PC-9 (cell line): ENCODE measurements around the gene UNC5B. TPM values are rescaled to one million over a fixed set of nuclear protein-coding genes. Genes with fewer than 3 reads are reported as not detected.
A peak's percentile ranks its signal among the peaks of the same experiment; 100 is the strongest.

ENCODE experiments used
- BruUV-seq: library from RNA; stranded (reverse); fragments of 400-500 nt; replicated peaks from 2 replicates; lab custom pipeline; 2021; lab: Mats Ljungman, UMichigan
- CTCF ChIA-PET: fragments of 300-600 bp; sonication (Branson Sonifier 250); formaldehyde crosslinking; loops from one replicate; lab custom pipeline; 2022; ENCODE audit warnings: antibody characterized with exemption; lab: Charles Lee
- POLR2A ChIA-PET: fragments of 300-600 bp; sonication (Branson Sonifier 250); formaldehyde crosslinking; loops from one replicate; lab custom pipeline; 2022; ENCODE audit warnings: antibody characterized with exemption; ENCODE audit not compliant: unreplicated experiment; lab: Charles Lee
- DNase-seq, 2 experiments: peaks; one replicate each; pipeline versions ENCODE4 v3.0.0 to v3.0.0-alpha.2; 2015 to 2022; ENCODE audit warnings: mixed read lengths in 1 of 2
- H2AFZ ChIP-seq: fragments of 200-600 bp; sonication (generic); 2 replicates; pipeline ENCODE4 v1.8.1; 2017; ENCODE audit warnings: antibody characterized with exemption
- H3F3A ChIP-seq: fragments of 200-600 bp; sonication (generic); 2 replicates; pipeline ENCODE4 v1.8.1; 2017; ENCODE audit warnings: antibody characterized with exemption, mild to moderate bottlenecking, low read depth; ENCODE audit not compliant: insufficient read depth
- H3K27ac ChIP-seq: fragments of 200-600 bp; sonication (generic); 2 replicates; pipeline ENCODE4 v1.6.1; 2016; ENCODE audit warnings: mixed run types
- H3K27me3 ChIP-seq: fragments of 200-600 bp; sonication (generic); 2 replicates; pipeline ENCODE4 v1.6.1; 2016; ENCODE audit warnings: low read depth, mixed run types; ENCODE audit not compliant: insufficient read depth
- H3K36me3 ChIP-seq: fragments of 200-600 bp; sonication (generic); 2 replicates; pipeline ENCODE4 v1.6.1; 2016; ENCODE audit warnings: low read depth, mixed run types
- H3K4me1 ChIP-seq: fragments of 200-600 bp; sonication (generic); replicated peaks from 2 replicates; pipeline ENCODE4 v1.6.1; 2016; ENCODE audit warnings: mixed run types; ENCODE audit not compliant: insufficient read depth
- H3K4me2 ChIP-seq: fragments of 200-600 bp; sonication (generic); 2 replicates; pipeline ENCODE4 v1.6.1; 2017; ENCODE audit warnings: mixed run types
- H3K4me3 ChIP-seq: fragments of 200-600 bp; sonication (generic); 2 replicates; pipeline ENCODE4 v1.6.1; 2016; ENCODE audit warnings: mixed run types
- H3K79me2 ChIP-seq: fragments of 200-600 bp; sonication (generic); 2 replicates; pipeline ENCODE4 v1.6.1; 2017; ENCODE audit warnings: low read depth, mixed run types
- H3K9me2 ChIP-seq: fragments of 200-600 bp; sonication (generic); 2 replicates; pipeline ENCODE4 v1.8.1; 2017; ENCODE audit warnings: mild to moderate bottlenecking; ENCODE audit not compliant: insufficient read depth
- H3K9me3 ChIP-seq: fragments of 200-600 bp; sonication (generic); 2 replicates; pipeline ENCODE4 v1.8.1; 2016; ENCODE audit warnings: low read depth; ENCODE audit not compliant: insufficient read depth
- H4K20me1 ChIP-seq: fragments of 200-600 bp; sonication (generic); 2 replicates; pipeline ENCODE4 v1.8.1; 2017; ENCODE audit not compliant: insufficient read depth
- EZH2 ChIP-seq: fragments of 200-600 bp; sonication (generic); IDR thresholded peaks from 2 replicates; pipeline ENCODE4 v1.8.0; 2017; ENCODE audit warnings: antibody characterized with exemption, low read depth
- intact Hi-C: fragments of 100-400 bp; cut with micrococcal nuclease; formaldehyde crosslinking; loops from one replicate; pipeline ENCODE4 v1.10.0; 2022; ENCODE audit not compliant: unreplicated experiment
- total RNA-seq: library from RNA; stranded (reverse); gene quantifications from 2 replicates; pipeline ENCODE4 v1.2.3, GENCODE V29; 2021
- TF ChIP-seq, protein P1 (sequence below): fragments of 200-600 bp; sonication (generic); conservative IDR thresholded peaks from 2 replicates; pipeline ENCODE4 v1.6.1; 2017; ENCODE audit warnings: mixed run types, antibody characterized with exemption, mild to moderate bottlenecking, moderate library complexity

UNC5B gene
- total RNA-seq, 1 experiment from 2014 or later: 1.7 TPM

DNA sequence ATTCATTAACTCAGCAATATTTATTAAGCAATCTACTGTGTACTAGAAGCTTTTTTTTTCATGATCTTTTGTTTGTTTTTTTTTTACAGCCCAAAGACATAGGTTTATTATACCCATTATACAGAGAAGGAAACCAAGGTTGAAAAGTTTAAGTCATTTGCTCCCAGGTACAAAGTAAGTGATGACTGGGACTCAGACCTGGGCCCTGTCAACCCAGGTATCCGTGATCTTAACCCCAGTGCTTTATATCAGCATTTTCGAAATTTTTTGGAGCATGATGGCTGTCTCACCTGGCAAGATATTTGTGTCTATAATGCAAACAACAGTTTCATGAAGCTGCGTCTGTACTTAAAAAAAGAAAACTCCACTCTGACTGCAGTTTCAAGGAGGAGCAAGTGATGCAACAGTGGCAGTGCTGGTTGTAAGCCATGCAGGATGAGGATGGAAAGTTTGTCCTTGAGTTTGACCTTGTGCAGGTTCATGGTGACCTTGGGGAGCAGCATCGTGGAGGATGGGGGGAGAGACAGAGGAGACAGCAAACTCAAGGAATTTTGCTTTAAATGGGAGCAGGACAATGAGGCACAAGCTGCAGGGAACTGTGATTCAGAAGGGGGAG lies 118.5 kb downstream of the UNC5B start:
- H3K4me2 ChIP-seq: no peak overlapping the region
- H3K27ac ChIP-seq: no peak overlapping the region
- no peaks in the 10 kb centered on the region for H3K9me2 ChIP-seq
- no peaks in the 10 kb centered on the region for H3K36me3 ChIP-seq
- H3K79me2 ChIP-seq: peaks cover 6% of the 10 kb centered on the region
- H3K9me3 ChIP-seq: no peaks in the 10 kb centered on the region
- H2AFZ ChIP-seq: no peak overlapping the region
- H3K4me3 ChIP-seq: no peak overlapping the region
- H3K4me1 ChIP-seq: peaks cover 11% of the 10 kb centered on the region
- no peaks in the 10 kb centered on the region for H3K27me3 ChIP-seq
- TF ChIP-seq EZH2: no peak
- TF ChIP-seq, protein P1, sequence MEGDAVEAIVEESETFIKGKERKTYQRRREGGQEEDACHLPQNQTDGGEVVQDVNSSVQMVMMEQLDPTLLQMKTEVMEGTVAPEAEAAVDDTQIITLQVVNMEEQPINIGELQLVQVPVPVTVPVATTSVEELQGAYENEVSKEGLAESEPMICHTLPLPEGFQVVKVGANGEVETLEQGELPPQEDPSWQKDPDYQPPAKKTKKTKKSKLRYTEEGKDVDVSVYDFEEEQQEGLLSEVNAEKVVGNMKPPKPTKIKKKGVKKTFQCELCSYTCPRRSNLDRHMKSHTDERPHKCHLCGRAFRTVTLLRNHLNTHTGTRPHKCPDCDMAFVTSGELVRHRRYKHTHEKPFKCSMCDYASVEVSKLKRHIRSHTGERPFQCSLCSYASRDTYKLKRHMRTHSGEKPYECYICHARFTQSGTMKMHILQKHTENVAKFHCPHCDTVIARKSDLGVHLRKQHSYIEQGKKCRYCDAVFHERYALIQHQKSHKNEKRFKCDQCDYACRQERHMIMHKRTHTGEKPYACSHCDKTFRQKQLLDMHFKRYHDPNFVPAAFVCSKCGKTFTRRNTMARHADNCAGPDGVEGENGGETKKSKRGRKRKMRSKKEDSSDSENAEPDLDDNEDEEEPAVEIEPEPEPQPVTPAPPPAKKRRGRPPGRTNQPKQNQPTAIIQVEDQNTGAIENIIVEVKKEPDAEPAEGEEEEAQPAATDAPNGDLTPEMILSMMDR: no peak
- peaks cover 5% of the 10 kb centered on the region; the same call in 1 of the 2 replicates for H3F3A ChIP-seq
- H4K20me1 ChIP-seq: no peaks in the 10 kb centered on the region
- CTCF ChIA-PET: interaction anchor here (0.6 to 1.0 kb wide), 3 partner anchors 12 to 428 kb away, joined by 3 read pairs; partner anchors contain the start of gene SLC29A3
- BruUV-seq: no TSS peak
- intact Hi-C loops: loop anchor here (1.0 kb wide), 1 partner anchor 9 kb away; no protein-coding TSS in a partner anchor
- POLR2A ChIA-PET: interaction anchor here (0.5 to 0.7 kb wide), 2 partner anchors 12 to 668 kb away, joined by 3 to 4 read pairs; no protein-coding TSS in a partner anchor
- DNase-seq: no peak

DNA sequence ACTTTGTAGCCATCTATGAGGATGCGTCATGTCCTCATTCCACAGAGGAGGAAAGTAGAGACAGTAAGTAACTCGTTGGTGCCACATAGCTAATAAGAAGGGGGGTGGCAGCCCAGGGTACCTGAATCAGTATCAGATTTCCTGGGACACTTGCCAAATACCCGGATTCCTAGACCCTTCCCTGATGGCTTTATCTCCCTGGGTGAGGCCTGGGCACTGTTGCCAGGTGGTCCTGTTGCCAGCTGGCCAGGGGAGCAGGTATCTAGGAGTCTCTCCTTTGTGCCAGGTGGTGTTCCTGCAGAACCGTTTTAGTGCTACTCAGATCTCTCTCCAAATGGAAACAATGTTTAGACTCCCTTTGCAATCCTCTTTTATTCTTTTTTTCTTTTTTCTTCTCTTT lies 119.4 kb downstream of the UNC5B start:
- no peaks in the 10 kb centered on the region for H3K9me2 ChIP-seq
- DNase-seq: peak; percentile 45 to 79
- no peak overlapping the region for H3K4me2 ChIP-seq
- H3K27ac ChIP-seq: no peak overlapping the region
- H4K20me1 ChIP-seq: no peaks in the 10 kb centered on the region
- H3K9me3 ChIP-seq: no peaks in the 10 kb centered on the region
- H3K4me3 ChIP-seq: no peak overlapping the region
- peaks cover 20% of the 10 kb centered on the region for H3K4me1 ChIP-seq
- H2AFZ ChIP-seq: no peak overlapping the region
- peaks cover 6% of the 10 kb centered on the region for H3K79me2 ChIP-seq
- CTCF ChIA-PET: interaction anchor here (0.6 to 1.0 kb wide), 3 partner anchors 13 to 429 kb away, joined by 3 read pairs; partner anchors contain the start of gene SLC29A3
- intact Hi-C loops: loop anchor here (1.0 kb wide), 1 partner anchor 9 kb away; no protein-coding TSS in a partner anchor
- no TSS peak for BruUV-seq
- POLR2A ChIA-PET: interaction anchor here (0.5 to 0.7 kb wide), 3 partner anchors 12 to 667 kb away, joined by 3 to 4 read pairs (median 3); no protein-coding TSS in a partner anchor
- TF ChIP-seq, protein P1: no peak
- TF ChIP-seq EZH2: no peak
- H3F3A ChIP-seq: peaks cover 9% of the 10 kb centered on the region; the same call in 1 of the 2 replicates
- H3K36me3 ChIP-seq: no peaks in the 10 kb centered on the region
- H3K27me3 ChIP-seq: no peaks in the 10 kb centered on the region

DNA sequence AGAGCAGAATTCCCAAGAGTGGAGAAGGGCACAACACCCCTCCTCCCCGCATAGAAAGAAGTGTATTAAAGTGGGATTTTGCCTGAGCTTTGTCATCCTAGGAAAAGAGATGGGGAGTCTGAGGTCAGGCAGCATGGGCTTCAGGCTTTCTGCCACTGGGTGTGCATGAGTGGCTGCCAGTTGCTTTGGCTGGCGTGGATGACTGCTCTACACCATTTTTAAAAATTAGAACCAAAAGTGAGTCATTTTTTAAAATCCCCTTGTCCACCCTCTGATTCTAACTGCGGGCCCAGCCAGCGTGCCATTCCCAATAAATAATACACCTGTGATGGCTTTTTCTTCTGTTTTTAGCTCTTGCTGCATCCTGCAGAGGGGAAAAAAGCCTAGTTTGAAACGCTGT lies 120.1 kb downstream of the UNC5B start:
- intact Hi-C loops: no loop called here
- POLR2A ChIA-PET: no interaction called here
- Histone ChIP-seq H3K4me2 (no peak overlapping the region), H3K4me3 (no peak overlapping the region), H4K20me1 (no peaks in the 10 kb centered on the region), H3K27me3 (no peaks in the 10 kb centered on the region), H3K9me2 (no peaks in the 10 kb centered on the region), H2AFZ (no peak overlapping the region), H3K36me3 (no peaks in the 10 kb centered on the region), H3K79me2 (peaks cover 6% of the 10 kb centered on the region), H3F3A (peaks cover 16% of the 10 kb centered on the region; the same call in 1 of the 2 replicates), H3K27ac (no peak overlapping the region), H3K9me3 (no peaks in the 10 kb centered on the region), H3K4me1 (peaks cover 27% of the 10 kb centered on the region)
- BruUV-seq: no TSS peak
- TF ChIP-seq, protein P1: no peak
- TF ChIP-seq EZH2: no peak
- CTCF ChIA-PET: no interaction called here
- DNase-seq: no peak
